Suprapubic skin (tissue), 4 donors: ENCODE data around the gene B3GLCT. TPM values are rescaled to one million over a fixed set of nuclear protein-coding genes. Genes with fewer than 3 reads are reported as not detected.
"Not testable (repeated sequence)": the region's sequence is repeated elsewhere in the genome, so short reads cannot be mapped to it uniquely, and the experiment has no call there.

Experiments used
- DNase-seq, 2 donors: peaks; one replicate each; pipeline ENCODE4 v3.0.0-alpha.2; 2019; ENCODE audit warnings: low spot score in 2 of 2
- H3K27ac ChIP-seq: fragments of 200-600 bp; sonication (generic); one replicate; pipeline ENCODE4 v1.5.1; 2019
- H3K27me3 ChIP-seq: fragments of 200-600 bp; sonication (generic); one replicate; pipeline ENCODE4 v1.5.1; 2019
- H3K36me3 ChIP-seq: fragments of 200-600 bp; sonication (generic); one replicate; pipeline ENCODE4 v1.5.1; 2019
- H3K4me1 ChIP-seq: fragments of 200-600 bp; sonication (generic); one replicate; pipeline ENCODE4 v1.5.1; 2019
- H3K4me3 ChIP-seq: fragments of 200-600 bp; sonication (generic); one replicate; pipeline ENCODE4 v1.5.1; 2019; ENCODE audit warnings: mild to moderate bottlenecking
- H3K9me3 ChIP-seq: fragments of 200-600 bp; sonication (generic); one replicate; pipeline ENCODE4 v1.5.1; 2019
- CTCF ChIP-seq, 2 donors: fragments of 200-600 bp in 1 of 2; fragments of 450-650 bp in 1 of 2; sonication (generic) in 1 of 2; IDR thresholded peaks; one replicate each; pipeline ENCODE4 v1.5.1; 2016 to 2019; ENCODE audit warnings: antibody characterized with exemption in 2 of 2, mild to moderate bottlenecking in 1 of 2, moderate library complexity in 1 of 2
- EP300 ChIP-seq: sonication (generic); formaldehyde crosslinking; IDR thresholded peaks from one replicate; pipeline ENCODE4 v1.6.1; 2017; ENCODE audit warnings: antibody characterized with exemption
- POLR2A ChIP-seq, 2 donors: fragments of 450-650 bp; IDR thresholded peaks; one replicate each; pipeline ENCODE4 v1.6.1; 2017; ENCODE audit warnings: antibody characterized with exemption in 2 of 2, mild to moderate bottlenecking in 2 of 2, moderate library complexity in 2 of 2
- POLR2AphosphoS5 ChIP-seq, 3 donors: sonication (generic); formaldehyde crosslinking; IDR thresholded peaks; one replicate each; pipeline ENCODE4 v1.6.1; 2017; ENCODE audit warnings: antibody characterized with exemption in 3 of 3
- WGBS: methylation state at CpG from one replicate; pipeline ENCODE4 v1.1.5; 2018; 5-methylcytosine and 5-hydroxymethylcytosine counted together
- total RNA-seq, 4 donors: library from RNA; depleted of rRNA; stranded (reverse); fragments of >200 nt; gene quantifications; one replicate each; pipeline ENCODE4 v1.1.0, GENCODE V29; 2016

B3GLCT gene
- total RNA-seq, 4 donors from 2014 or later = 3.0 to 6.5 (median 6.0) TPM

GRCh38 chr13:31175847-31176532 lies 23.8 kb upstream of the B3GLCT start:
- TF ChIP-seq CTCF (IDR thresholded peaks at IDR 0.05) (no peak), POLR2A (IDR thresholded peaks at IDR 0.05) (no peak), EP300 (no peak), POLR2AphosphoS5 (IDR thresholded peaks at IDR 0.05) (no peak)
- no peaks in the 10 kb centered on the region for H3K9me3 ChIP-seq
- H3K4me3 ChIP-seq = no peak overlapping the region
- DNase-seq = no peak
- H3K27me3 ChIP-seq = no peaks in the 10 kb centered on the region
- H3K27ac ChIP-seq = no peak overlapping the region
- H3K36me3 ChIP-seq = no peaks in the 10 kb centered on the region
- H3K4me1 ChIP-seq = no peaks in the 10 kb centered on the region
- 77% methylated on average over 3 of the region's 3 CpGs for WGBS

GRCh38 chr13:31177813-31178495 lies 21.8 kb upstream of the B3GLCT start:
- WGBS = 81% methylated on average over 12 of the region's 12 CpGs
- DNase-seq, H3K4me1 ChIP-seq, H3K27ac ChIP-seq, H3K4me3 ChIP-seq, H3K27me3 ChIP-seq, H3K36me3 ChIP-seq, H3K9me3 ChIP-seq: not testable (repeated sequence)

GRCh38 chr13:31179241-31179640 lies 20.5 kb upstream of the B3GLCT start:
- no peak for DNase-seq
- H3K4me1 ChIP-seq = no peaks in the 10 kb centered on the region
- no peaks in the 10 kb centered on the region for H3K27me3 ChIP-seq
- H3K9me3 ChIP-seq = no peaks in the 10 kb centered on the region
- H3K27ac ChIP-seq = no peak overlapping the region
- TF ChIP-seq CTCF (IDR thresholded peaks at IDR 0.05) = no peak
- TF ChIP-seq POLR2A (IDR thresholded peaks at IDR 0.05) = no peak
- TF ChIP-seq POLR2AphosphoS5 (IDR thresholded peaks at IDR 0.05) = no peak
- TF ChIP-seq EP300 = no peak
- 90% methylated on average over 8 of the region's 8 CpGs for WGBS
- no peak overlapping the region for H3K4me3 ChIP-seq
- H3K36me3 ChIP-seq = no peaks in the 10 kb centered on the region

- Histone ChIP-seq H3K9me3 (no peaks in the 10 kb centered on the region), H3K27ac (no peak overlapping the region), H3K27me3 (no peaks in the 10 kb centered on the region), H3K4me3 (no peak overlapping the region), H3K4me1 (no peaks in the 10 kb centered on the region), H3K36me3 (no peaks in the 10 kb centered on the region)
- DNase-seq = no peak
- no peak for TF ChIP-seq CTCF (IDR thresholded peaks at IDR 0.05)
- TF ChIP-seq EP300 = no peak
- TF ChIP-seq POLR2A (IDR thresholded peaks at IDR 0.05) = no peak
- TF ChIP-seq POLR2AphosphoS5 (IDR thresholded peaks at IDR 0.05) = no peak
- 84% methylated on average over 5 of the region's 5 CpGs for WGBS
These were observed 20.0 kb upstream of the B3GLCT start for GRCh38 chr13:31179754-31180153.

- TF ChIP-seq EP300 (no peak), CTCF (IDR thresholded peaks at IDR 0.05) (no peak), POLR2A (IDR thresholded peaks at IDR 0.05) (no peak), POLR2AphosphoS5 (IDR thresholded peaks at IDR 0.05) (no peak)
- H3K4me3 ChIP-seq = no peak overlapping the region
- 100% methylated on average over 1 of the region's 26 CpGs for WGBS
- no peak for DNase-seq
- H3K27me3 ChIP-seq = no peaks in the 10 kb centered on the region
- H3K27ac ChIP-seq = no peak overlapping the region
- no peaks in the 10 kb centered on the region for H3K36me3 ChIP-seq
- no peaks in the 10 kb centered on the region for H3K9me3 ChIP-seq
- no peaks in the 10 kb centered on the region for H3K4me1 ChIP-seq
These were observed 16.8 kb upstream of the B3GLCT start for GRCh38 chr13:31182987-31183386.
